Fibroblast of gingiva (primary cell): ENCODE results near the gene AIF1L.
A peak's percentile ranks its signal among the peaks of the same experiment; 100 is the strongest.
"Not testable (repeated sequence)": the region's sequence is repeated elsewhere in the genome, so short reads cannot be mapped to it uniquely, and the experiment has no call there.

ENCODE experiments used
- DNase-seq: peaks from one replicate; pipeline ENCODE4 v3.0.0-alpha.2; 2011; ENCODE audit warnings: low read depth

The AIF1L gene

GRCh38 chr9:131121346-131121745 is 25.0 kb downstream of the AIF1L start:
- DNase-seq, result no peak

DNA sequence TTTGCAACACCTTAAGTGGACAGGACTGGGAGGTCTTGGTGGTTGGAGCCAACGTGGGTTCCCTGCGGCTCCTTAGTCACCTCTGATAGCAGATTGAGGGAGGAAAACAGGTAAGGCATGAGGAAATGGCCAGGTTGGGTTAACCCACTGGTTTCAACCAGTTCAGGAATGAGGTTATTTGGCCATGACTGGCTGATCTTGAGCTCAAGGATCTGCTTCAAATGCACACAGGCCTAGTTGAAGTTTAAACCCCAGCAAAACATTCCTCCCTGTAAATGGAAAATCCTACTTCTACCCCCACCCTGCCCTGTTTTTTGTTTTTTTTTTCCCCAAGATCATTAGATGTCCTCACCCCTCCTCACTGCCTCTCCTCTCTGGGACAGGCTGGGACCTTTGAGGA is 25.8 kb downstream of the AIF1L start:
- no peak for DNase-seq

DNA sequence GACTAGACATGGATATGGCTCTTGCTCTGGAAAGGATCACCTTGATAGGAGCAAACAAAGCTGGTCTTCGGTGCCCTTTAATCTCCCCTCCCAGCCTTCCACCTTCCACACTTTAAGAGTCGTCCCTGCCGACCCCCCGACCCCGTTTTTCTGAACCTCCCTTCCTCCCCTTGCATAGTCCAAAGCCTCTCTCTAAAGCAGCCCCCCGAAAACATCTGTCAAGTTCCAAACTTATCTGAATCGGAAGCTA is 28.6 kb downstream of the AIF1L start:
- no peak for DNase-seq

DNA sequence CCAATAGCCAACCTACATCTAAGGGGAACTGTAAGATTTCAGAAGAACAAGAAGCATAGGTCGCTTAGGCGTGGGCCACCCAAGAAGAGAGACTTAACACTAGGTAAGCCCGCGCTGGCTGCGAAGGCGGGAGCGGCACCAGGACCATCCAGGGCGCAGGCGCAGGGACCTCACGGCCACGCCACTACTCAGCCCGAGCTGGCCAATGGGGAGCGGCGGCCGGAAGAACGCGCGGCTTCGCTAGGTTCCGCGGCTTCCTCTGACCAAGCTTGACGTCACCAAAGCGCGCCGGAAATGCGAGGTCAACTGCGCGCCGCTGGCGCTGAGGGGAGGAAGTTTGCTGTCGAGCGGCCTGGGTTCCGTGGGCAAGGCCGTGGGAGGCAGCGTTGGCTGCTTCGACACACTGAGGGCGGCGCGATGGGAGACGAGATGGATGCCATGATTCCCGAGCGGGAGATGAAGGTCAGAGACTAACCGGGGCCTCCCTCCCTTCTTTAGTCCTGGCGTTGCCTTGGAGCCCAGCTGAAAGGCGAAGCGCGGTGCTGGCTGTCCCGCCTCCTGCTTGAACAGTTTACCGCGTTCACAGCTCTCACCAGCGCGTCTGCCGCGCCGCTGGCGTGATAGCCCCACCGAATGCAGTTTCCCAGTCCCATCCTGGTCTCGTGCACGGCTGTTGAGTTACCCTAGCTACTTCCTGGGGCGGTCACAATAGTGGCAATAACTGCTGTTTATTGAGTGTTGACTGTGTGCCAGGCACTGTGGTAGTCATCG is 29.1 kb downstream of the AIF1L start, which contains the start of gene NUP214:
Gene NUP214, plus strand, starts transcription at position 299 of the 771 bp plus-strand sequence. Its CDS starts 119 bp downstream, at position 418.
- DNase-seq, result peak; percentile 97

- DNase-seq, result no peak
Observed at GRCh38 chr9:131126059-131126426, 29.7 kb downstream of the AIF1L start.

DNA sequence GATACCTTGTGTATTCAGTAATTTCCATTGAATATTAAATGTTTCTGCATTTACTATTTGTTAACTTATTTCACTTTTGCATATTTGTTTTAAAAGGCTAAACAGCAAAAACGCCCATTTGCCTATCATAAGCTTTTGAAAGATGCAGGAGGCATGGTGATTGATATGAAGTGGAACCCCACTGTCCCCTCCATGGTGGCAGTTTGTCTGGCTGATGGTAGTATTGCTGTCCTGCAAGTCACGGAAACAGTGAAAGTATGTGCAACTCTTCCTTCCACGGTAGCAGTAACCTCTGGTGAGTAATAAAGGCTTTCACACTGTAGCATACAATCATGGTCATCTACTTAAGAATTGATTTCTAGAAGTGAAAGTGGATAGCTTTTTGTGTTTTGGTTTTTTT is 32.9 kb downstream of the AIF1L start:
- DNase-seq, result no peak

GRCh38 chr9:131138676-131139075 is 42.3 kb downstream of the AIF1L start:
- no peak for DNase-seq

DNA sequence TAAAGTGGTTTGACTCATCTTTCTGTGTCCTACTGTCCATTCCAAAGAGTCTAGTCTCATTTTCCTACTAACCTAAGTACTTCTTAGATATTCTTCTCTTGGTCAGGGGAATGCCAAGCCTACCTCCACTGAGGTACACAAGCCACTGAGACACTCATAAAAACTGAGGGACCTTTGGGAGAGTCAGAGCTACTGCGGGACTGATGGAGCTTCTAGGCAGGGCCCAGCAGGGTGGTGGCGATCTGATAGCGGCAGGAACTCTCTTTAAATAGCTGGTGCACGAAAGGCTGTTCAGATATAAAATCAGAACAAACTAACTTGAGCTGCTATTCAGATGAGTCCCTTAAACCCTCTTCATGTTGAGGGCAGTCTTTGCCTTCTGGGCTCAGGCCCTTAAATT is 43.8 kb downstream of the AIF1L start:
- DNase-seq, result no peak

DNA sequence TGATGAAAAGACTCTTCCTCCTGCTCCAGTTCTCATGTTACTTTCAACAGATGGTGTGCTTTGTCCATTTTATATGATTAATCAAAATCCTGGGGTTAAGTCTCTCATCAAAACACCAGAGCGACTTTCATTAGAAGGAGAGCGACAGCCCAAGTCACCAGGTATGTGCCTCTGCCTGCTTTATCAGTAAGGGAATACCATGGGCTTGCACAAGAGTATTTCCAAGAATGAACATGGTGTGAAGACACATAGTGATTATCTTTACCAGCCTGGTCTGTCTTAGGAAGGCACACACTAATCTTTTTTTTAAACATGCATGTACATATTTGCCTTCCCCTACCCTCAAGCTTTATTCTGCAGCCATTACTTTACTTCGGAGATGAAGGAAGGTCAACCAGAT is 44.2 kb downstream of the AIF1L start:
- DNase-seq, result no peak

GRCh38 chr9:131142160-131142559 is 45.8 kb downstream of the AIF1L start:
- no peak for DNase-seq

DNA sequence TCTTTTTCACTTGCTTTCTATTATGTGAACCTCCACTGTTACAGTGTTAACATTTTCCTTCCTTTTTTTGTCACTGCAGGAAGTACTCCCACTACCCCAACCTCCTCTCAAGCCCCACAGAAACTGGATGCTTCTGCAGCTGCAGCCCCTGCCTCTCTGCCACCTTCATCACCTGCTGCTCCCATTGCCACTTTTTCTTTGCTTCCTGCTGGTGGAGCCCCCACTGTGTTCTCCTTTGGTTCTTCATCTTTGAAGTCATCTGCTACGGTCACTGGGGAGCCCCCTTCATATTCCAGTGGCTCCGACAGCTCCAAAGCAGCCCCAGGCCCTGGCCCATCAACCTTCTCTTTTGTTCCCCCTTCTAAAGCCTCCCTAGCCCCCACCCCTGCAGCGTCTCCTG is 47.9 kb downstream of the AIF1L start:
- no peak for DNase-seq

- DNase-seq, result no peak
Observed at GRCh38 chr9:131145245-131145644, 48.9 kb downstream of the AIF1L start.

GRCh38 chr9:131146186-131146585 is 49.9 kb downstream of the AIF1L start:
- DNase-seq, result no peak

- no peak for DNase-seq
Observed at GRCh38 chr9:131148276-131148675, 51.9 kb downstream of the AIF1L start.

- DNase-seq, result no peak
Observed at GRCh38 chr9:131148966-131149687, 52.8 kb downstream of the AIF1L start.

- no peak for DNase-seq
Observed at GRCh38 chr9:131149688-131150053, 53.3 kb downstream of the AIF1L start.

- no peak for DNase-seq
Observed at GRCh38 chr9:131153595-131153994, 57.3 kb downstream of the AIF1L start.

DNA sequence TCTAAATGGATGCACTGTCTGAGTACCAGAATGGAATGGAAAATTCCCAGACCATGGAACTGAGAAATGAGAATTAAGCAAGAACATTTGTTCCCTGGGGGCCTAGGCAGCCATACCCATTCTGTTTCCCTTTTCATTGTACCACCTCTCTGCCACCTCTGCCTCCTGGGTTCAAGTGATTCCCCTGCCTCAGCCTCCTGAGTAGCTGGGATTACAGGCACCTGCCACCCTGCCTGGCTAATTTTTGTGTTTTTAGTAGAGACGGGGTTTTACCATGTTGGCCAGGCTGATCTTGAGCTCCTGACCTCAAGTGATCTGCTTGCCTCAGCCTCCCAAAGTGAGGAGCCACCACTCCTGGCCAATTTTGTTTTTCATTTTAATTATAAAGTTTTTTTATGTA is 62.3 kb downstream of the AIF1L start:
- not testable (repeated sequence) for DNase-seq

DNA sequence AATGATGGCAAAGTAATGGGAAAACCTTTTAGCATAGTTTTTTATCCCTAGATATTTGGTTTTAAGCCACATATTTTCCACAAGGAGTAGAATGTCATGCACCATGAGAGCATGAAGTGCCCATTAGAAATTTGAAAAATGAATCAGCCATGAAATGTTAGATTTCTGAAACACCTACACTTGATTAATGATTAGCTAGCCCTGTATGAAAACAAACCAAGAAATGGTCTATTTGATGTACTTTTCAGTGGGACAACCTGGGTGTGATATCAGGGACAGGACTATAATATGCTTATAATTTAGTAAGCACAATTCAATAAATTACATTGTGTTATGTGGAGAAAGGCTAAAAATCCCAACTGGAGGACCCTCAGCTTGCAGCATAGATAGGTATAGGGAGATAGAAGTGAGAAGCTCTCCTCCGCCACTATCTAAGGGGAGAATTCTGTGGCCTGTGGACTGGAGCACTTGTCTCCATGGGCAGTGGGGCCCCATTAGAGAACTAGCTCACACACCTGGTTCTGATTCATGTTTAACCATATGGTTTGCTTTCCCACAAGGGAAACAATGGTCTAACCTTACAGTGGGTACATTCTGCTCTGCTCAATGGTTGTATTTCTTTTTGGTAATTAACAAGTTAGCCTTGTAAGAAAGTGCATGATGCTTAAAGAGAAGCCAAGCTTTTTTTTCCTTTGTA is 64.2 kb downstream of the AIF1L start:
- no peak for DNase-seq

DNA sequence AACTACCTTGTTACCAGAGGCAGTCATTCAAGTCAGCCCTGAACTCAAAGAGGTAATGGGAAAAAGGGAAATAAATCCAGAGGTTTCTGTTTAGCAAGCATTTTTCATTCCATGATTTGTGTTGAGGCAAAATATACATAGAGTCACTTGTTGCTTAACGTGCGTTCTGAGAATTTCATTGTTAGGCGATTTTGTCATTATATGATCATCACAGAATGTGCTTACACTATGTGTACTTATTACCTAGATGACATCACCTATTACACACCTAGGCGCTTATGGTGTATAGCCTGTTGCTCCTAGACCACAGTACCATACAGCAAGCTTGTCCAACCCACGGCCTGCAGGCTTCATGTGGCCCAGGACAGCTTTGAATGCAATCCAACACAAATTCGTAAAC is 65.3 kb downstream of the AIF1L start:
- DNase-seq, result no peak

DNA sequence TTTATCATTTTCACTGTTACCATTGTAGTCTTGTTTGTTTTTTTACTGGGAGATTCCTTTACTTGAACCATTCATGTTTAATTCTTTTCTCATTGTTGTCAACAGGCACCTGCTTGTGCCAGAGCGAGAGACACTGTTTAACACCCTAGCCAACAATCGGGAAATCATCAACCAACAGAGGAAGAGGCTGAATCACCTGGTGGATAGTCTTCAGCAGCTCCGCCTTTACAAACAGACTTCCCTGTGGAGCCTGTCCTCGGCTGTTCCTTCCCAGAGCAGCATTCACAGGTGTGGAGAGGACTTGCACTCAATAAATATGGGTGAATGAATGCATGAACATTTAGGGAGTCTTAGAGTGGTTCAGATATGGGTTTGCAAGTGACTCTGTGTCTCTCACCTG is 66.6 kb downstream of the AIF1L start:
- DNase-seq, result no peak

GRCh38 chr9:131165523-131165922 is 69.2 kb downstream of the AIF1L start:
- no peak for DNase-seq

GRCh38 chr9:131167146-131167692 is 70.9 kb downstream of the AIF1L start:
- DNase-seq, result peak; percentile 3
